Measurements from ENCODE around the gene ATP11B.

GRCh38 chr3:182902236-182902635 is 108.9 kb downstream of the ATP11B start:
- TF ChIP-seq CTCF (conservative IDR thresholded peaks at IDR 0.05; ENCODE audit: low read depth, low read length): no peak
- TF ChIP-seq EZH2 (IDR thresholded peaks at IDR 0.05; ENCODE audit: borderline replicate concordance, low read depth, low read length, poor library complexity, severe bottlenecking): no peak

Data from A673 (cell line).